IMR-90 (cell line): ENCODE data around the gene PPRC1. TPM values are rescaled to one million over a fixed set of nuclear protein-coding genes. Genes with fewer than 3 reads are reported as not detected.

Experiments used
- ATAC-seq: fragments of 200-7000 bp; cut with Tn5 transposase; 2 replicates; pipeline ENCODE4 v1.9.1; 2020; ENCODE audit warnings: low read depth, mild to moderate bottlenecking, moderate library complexity
- BruUV-seq: library from RNA; stranded (reverse); fragments of 400-500 nt; replicated peaks from 2 replicates; lab custom pipeline; 2021; lab: Mats Ljungman, UMichigan
- CTCF ChIA-PET: fragments of 300-600 bp; formaldehyde crosslinking; extraction: SDS; loops from one replicate; lab custom pipeline; 2021; ENCODE audit warnings: antibody characterized with exemption; lab: Yijun Ruan, JAX
- POLR2A ChIA-PET: fragments of 300-600 bp; sonication (Branson Sonifier 250); formaldehyde crosslinking; loops from one replicate; lab custom pipeline; 2022; ENCODE audit warnings: antibody characterized with exemption; ENCODE audit not compliant: unreplicated experiment; lab: Charles Lee
- DNase-seq: peaks from one replicate; pipeline ENCODE4 v3.0.0; 2013
- H2AFZ ChIP-seq: replicated peaks from 2 replicates; pipeline ENCODE3; 2013; ENCODE audit warnings: low read length, mild to moderate bottlenecking; ENCODE audit not compliant: poor library complexity
- H2AK5ac ChIP-seq: 2 replicates; pipeline ENCODE4 v1.6.1; 2013; ENCODE audit warnings: low read depth, low read length, inconsistent platforms
- H2AK9ac ChIP-seq: replicated peaks from 2 replicates; pipeline ENCODE3; 2013; ENCODE audit warnings: mild to moderate bottlenecking, low read depth, low read length, moderate library complexity; ENCODE audit not compliant: poor library complexity
- H2BK120ac ChIP-seq: 2 replicates; pipeline ENCODE4 v1.6.1; 2013; ENCODE audit warnings: low read depth, low read length, inconsistent platforms
- H2BK15ac ChIP-seq: 3 replicates; pipeline ENCODE4 v1.6.1; 2013; ENCODE audit warnings: low read depth, low read length, inconsistent platforms
- H2BK20ac ChIP-seq: 2 replicates; pipeline ENCODE4 v1.6.1; 2013; ENCODE audit warnings: low read depth, mild to moderate bottlenecking, inconsistent platforms, low read length, moderate library complexity
- H2BK5ac ChIP-seq: 2 replicates; pipeline ENCODE4 v1.6.1; 2013; ENCODE audit warnings: mild to moderate bottlenecking, low read depth, low read length, inconsistent platforms; ENCODE audit not compliant: poor library complexity, severe bottlenecking
- H3K14ac ChIP-seq: replicated peaks from 2 replicates; pipeline ENCODE4 v1.6.1; 2013; ENCODE audit warnings: low read depth, low read length, inconsistent platforms
- H3K18ac ChIP-seq: 2 replicates; pipeline ENCODE4 v1.6.1; 2013; ENCODE audit warnings: low read depth, low read length, control low read depth
- H3K23ac ChIP-seq: 2 replicates; pipeline ENCODE4 v1.6.1; 2013; ENCODE audit warnings: low read depth, low read length, inconsistent platforms
- H3K27ac ChIP-seq: 2 replicates; pipeline ENCODE4 v1.5.1; 2013; ENCODE audit warnings: mild to moderate bottlenecking, control low read depth, low read length; ENCODE audit not compliant: insufficient read depth
- H3K27me3 ChIP-seq: 2 replicates; pipeline ENCODE4 v1.6.1; 2013; ENCODE audit warnings: low read length; ENCODE audit not compliant: control insufficient read depth, insufficient read depth
- H3K36me3 ChIP-seq: 2 replicates; pipeline ENCODE4 v1.6.1; 2013; ENCODE audit warnings: low read length, mixed read lengths; ENCODE audit not compliant: control insufficient read depth, insufficient read depth
- H3K4ac ChIP-seq: 2 replicates; pipeline ENCODE4 v1.6.1; 2013; ENCODE audit warnings: low read depth, low read length, inconsistent platforms
- H3K4me1 ChIP-seq: 2 replicates; pipeline ENCODE4 v1.6.1; 2013; ENCODE audit warnings: low read length, mixed read lengths; ENCODE audit not compliant: control insufficient read depth, insufficient read depth
- H3K4me2 ChIP-seq: 2 replicates; pipeline ENCODE4 v1.6.1; 2013; ENCODE audit warnings: low read depth, mild to moderate bottlenecking, control low read depth, low read length, moderate library complexity
- H3K4me3 ChIP-seq: 2 replicates; pipeline ENCODE4 v1.5.1; 2013; ENCODE audit warnings: low read depth, mild to moderate bottlenecking, control low read depth, low read length, moderate library complexity; ENCODE audit not compliant: insufficient read depth
- H3K56ac ChIP-seq: 2 replicates; pipeline ENCODE4 v1.6.1; 2013; ENCODE audit warnings: low read length, inconsistent platforms; ENCODE audit not compliant: insufficient read depth; ENCODE audit errors: extremely low read depth
- H3K79me1 ChIP-seq, 2 experiments: 2 replicates each; pipeline ENCODE4 v1.6.1; 2013; ENCODE audit warnings: low read length in 2 of 2, inconsistent platforms in 1 of 2, low read depth in 1 of 2
- H3K9ac ChIP-seq: 2 replicates; pipeline ENCODE4 v1.6.1; 2013; ENCODE audit warnings: low read depth, low read length, control low read depth
- H3K9me1 ChIP-seq: 2 replicates; pipeline ENCODE4 v1.6.1; 2013; ENCODE audit warnings: low read length, inconsistent platforms; ENCODE audit not compliant: insufficient read depth
- H3K9me3 ChIP-seq: 2 replicates; pipeline ENCODE4 v1.6.1; 2013; ENCODE audit warnings: low read length; ENCODE audit not compliant: control insufficient read depth, insufficient read depth
- H4K20me1 ChIP-seq: 2 replicates; pipeline ENCODE4 v1.6.1; 2013; ENCODE audit warnings: low read length, inconsistent platforms; ENCODE audit not compliant: insufficient read depth
- H4K5ac ChIP-seq: 2 replicates; pipeline ENCODE4 v1.6.1; 2013; ENCODE audit warnings: mild to moderate bottlenecking, low read depth, low read length, control low read depth
- H4K8ac ChIP-seq, 2 experiments: 2 replicates each; pipeline ENCODE4 v1.6.1; 2013; ENCODE audit warnings: low read depth in 2 of 2, low read length in 2 of 2, control low read depth in 1 of 2, inconsistent platforms in 1 of 2
- H4K91ac ChIP-seq: 2 replicates; pipeline ENCODE4 v1.6.1; 2013; ENCODE audit warnings: low read depth, low read length, inconsistent platforms; ENCODE audit not compliant: insufficient read depth
- ELK1 ChIP-seq: fragments of 150-350 bp; IDR thresholded peaks from 2 replicates; pipeline ENCODE4 v1.6.1; 2016; ENCODE audit warnings: low read depth, mild to moderate bottlenecking, low read length, moderate library complexity, borderline replicate concordance
- FOS ChIP-seq: fragments of 150-350 bp; IDR thresholded peaks from 2 replicates; pipeline ENCODE4 v1.6.1; 2016; ENCODE audit warnings: low read depth, low read length
- MAZ ChIP-seq: IDR thresholded peaks from 2 replicates; pipeline ENCODE4 v1.6.1; 2012; ENCODE audit warnings: low read depth, mild to moderate bottlenecking, low read length, improper control_type of control experiment, moderate library complexity, borderline replicate concordance
- SMC3 ChIP-seq: fragments of 150-350 bp; IDR thresholded peaks from 2 replicates; pipeline ENCODE4 v1.6.1; 2016; ENCODE audit warnings: low read depth, mild to moderate bottlenecking, antibody characterized with exemption, low read length, moderate library complexity
- WGBS, 2 experiments: methylation state at CpG; one replicate each; pipeline versions ENCODE4 v1.1.5 to v1.1.7; 2013; ENCODE audit warnings: missing lambda C conversion rate in 2 of 2; ENCODE audit not compliant: insufficient read length in 1 of 2; ENCODE audit errors: extremely low coverage in 2 of 2; 5-methylcytosine and 5-hydroxymethylcytosine counted together
- dilution Hi-C: fragments of 300-500 bp; cut with HindIII; formaldehyde crosslinking; loops from one replicate; pipeline ENCODE4 v1.14.3; 2018; ENCODE audit warnings: low sequenced_read_pairs; ENCODE audit not compliant: unreplicated experiment
- in situ Hi-C: fragments of 300-500 bp; cut with MboI; formaldehyde crosslinking; loops from 3 replicates; pipeline ENCODE4 v1.14.3; 2019; ENCODE audit warnings: low sequenced_read_pairs, inconsistent platforms, mixed read lengths
- intact Hi-C: fragments of 100-400 bp; cut with micrococcal nuclease; formaldehyde crosslinking; loops from 2 replicates; pipeline ENCODE4 v1.10.0; 2022
- polyA plus RNA-seq, 3 experiments: library from polyadenylated mRNA; depleted of rRNA; stranded (reverse); fragments of >200 nt; gene quantifications; 2 replicates each; pipeline ENCODE4 v1.2.3, GENCODE V29; 2012; ENCODE audit warnings: low replicate concordance in 1 of 3
- total RNA-seq: library from RNA; depleted of rRNA; stranded (reverse); fragments of >200 nt; gene quantifications from 2 replicates; pipeline ENCODE4 v1.2.3, GENCODE V29; 2012

The PPRC1 gene
- total and polyA plus RNA-seq, 2 of the 4 experiments (the other 2 are of a cell fraction) = 11.8 to 38.7 TPM

- no peak overlapping the region for H3K9ac ChIP-seq
- H3K18ac ChIP-seq = no peak overlapping the region
- H2AFZ ChIP-seq = no peak overlapping the region
- no peak overlapping the region for H2BK5ac ChIP-seq
- H2BK120ac ChIP-seq = no peak overlapping the region
- no peak overlapping the region for H4K8ac ChIP-seq
- H4K5ac ChIP-seq = no peak overlapping the region
- no peak overlapping the region for H2AK9ac ChIP-seq
- H3K27me3 ChIP-seq = peaks cover 7% of the 10 kb centered on the region
- dilution Hi-C loops = no loop called here
- 20% methylated on average over 1 of the region's 2 CpGs; no CpG with 5 or more reads in 1 of the 2 experiments for WGBS, 2 experiments
- no peak overlapping the region for H2BK20ac ChIP-seq
- no peak overlapping the region for H3K27ac ChIP-seq
- no peak overlapping the region for H4K91ac ChIP-seq
- no peak overlapping the region for H3K14ac ChIP-seq
- no peak overlapping the region for H3K4ac ChIP-seq
- in situ Hi-C loops = no loop called here
- H3K79me1 ChIP-seq = no peaks in the 10 kb centered on the region
- DNase-seq (no peak), ATAC-seq (no peak)
- no peaks in the 10 kb centered on the region for H3K4me1 ChIP-seq
- H3K9me3 ChIP-seq = peaks cover 4% of the 10 kb centered on the region; the same call in 1 of the 2 replicates
- no peak overlapping the region for H3K4me2 ChIP-seq
- ChIA-PET CTCF (no interaction called here), POLR2A (no interaction called here)
- H3K56ac ChIP-seq = no peak overlapping the region
- H2AK5ac ChIP-seq = no peak overlapping the region
- no peaks in the 10 kb centered on the region for H3K9me1 ChIP-seq
- TF ChIP-seq MAZ = no peak
- no peak for TF ChIP-seq SMC3
- TF ChIP-seq FOS = no peak
- no peak for TF ChIP-seq ELK1
- intact Hi-C loops = loop anchor here (5.0 kb wide), 1 partner anchor 37 kb away; no protein-coding TSS in a partner anchor
- H3K23ac ChIP-seq = no peak overlapping the region
- H2BK15ac ChIP-seq = no peak overlapping the region
- no peak overlapping the region for H3K4me3 ChIP-seq
- no peaks in the 10 kb centered on the region for H4K20me1 ChIP-seq
- no TSS peak for BruUV-seq
- no peaks in the 10 kb centered on the region for H3K36me3 ChIP-seq
These were observed 52.4 kb downstream of the PPRC1 start for GRCh38 chr10:102185272-102185671.
